A549 (cell line): ENCODE data around the gene LRRC8E. TPM values are rescaled to one million over a fixed set of nuclear protein-coding genes. Genes with fewer than 3 reads are reported as not detected.

Experiments
- ATAC-seq, 2 experiments: fragments of 200-7000 bp in 1 of 2; fragments of >200 bp in 1 of 2; cut with Nextera tagmentation in 1 of 2; cut with Tn5 transposase in 1 of 2; 3 replicates each; pipeline versions ENCODE4 v1.8.0 to v1.9.1; 2018 to 2020; ENCODE audit warnings: mild to moderate bottlenecking in 1 of 2, moderate library complexity in 1 of 2
- CTCF ChIA-PET: fragments of 300-600 bp; sonication (Branson Sonifier 250); formaldehyde crosslinking; extraction: SDS; loops from one replicate; lab custom pipeline; 2021; ENCODE audit warnings: antibody characterized with exemption, inconsistent platforms; lab: Yijun Ruan, JAX
- POLR2A ChIA-PET: fragments of 350-600 bp; formaldehyde crosslinking; extraction: SDS; loops from one replicate; lab custom pipeline; 2021; ENCODE audit warnings: antibody characterized with exemption, inconsistent platforms; lab: Yijun Ruan, JAX
- DNase-seq, 2 experiments: peaks; one replicate each; pipeline versions ENCODE4 v3.0.0 to v3.0.0-alpha.2; 2011 to 2016; ENCODE audit warnings: low read depth in 1 of 2, low spot score in 1 of 2
- FAIRE-seq: peaks from 2 replicates; lab custom pipeline; 2011; peaks lifted over from hg19 to GRCh38; lab: Jason Lieb, UNC
- H3K27ac ChIP-seq, 2 experiments: fragments of >200 bp; sonication (Bioruptor Twin); formaldehyde crosslinking; 3 replicates each; pipeline ENCODE4 v1.5.1; 2016 to 2017
- H3K4me1 ChIP-seq: fragments of >200 bp; sonication (Bioruptor Twin); formaldehyde crosslinking; 3 replicates; pipeline ENCODE4 v1.6.1; 2016
- H3K4me2 ChIP-seq: fragments of >200 bp; sonication (Bioruptor Twin); formaldehyde crosslinking; 3 replicates; pipeline ENCODE4 v1.6.1; 2016
- H3K4me3 ChIP-seq: fragments of >200 bp; sonication (Bioruptor Twin); formaldehyde crosslinking; 3 replicates; pipeline ENCODE4 v1.5.1; 2016
- H3K9me3 ChIP-seq: fragments of >200 bp; sonication (Bioruptor Twin); formaldehyde crosslinking; 3 replicates; pipeline ENCODE4 v1.6.1; 2016
- BHLHE40 ChIP-seq: IDR thresholded peaks from 2 replicates; pipeline ENCODE4 v1.6.1; 2012; ENCODE audit warnings: low read depth, low read length, inconsistent platforms
- CEBPB ChIP-seq, 2 experiments: fragments of >200 bp in 1 of 2; sonication (Bioruptor Twin) in 1 of 2; formaldehyde crosslinking in 1 of 2; IDR thresholded peaks; 2 replicates each; pipeline ENCODE4 v1.6.1; 2012 to 2016
- EHMT2 ChIP-seq: fragments of 200-600 bp; sonication (generic); IDR thresholded peaks from 2 replicates; pipeline ENCODE4 v1.6.1; 2016; ENCODE audit warnings: antibody characterized with exemption, low read depth, mild to moderate bottlenecking, moderate library complexity
- FOSL2 ChIP-seq, 2 experiments: fragments of 450-650 bp in 1 of 2; fragments of >200 bp in 1 of 2; sonication (Bioruptor Twin) in 1 of 2; formaldehyde crosslinking; IDR thresholded peaks; 2 replicates each; pipeline versions ENCODE4 v1.5.0 to v1.6.1; 2016 to 2020; ENCODE audit warnings: mild to moderate bottlenecking in 1 of 2, moderate library complexity in 1 of 2
- FOXS1 ChIP-seq: fragments of 250-450 bp; sonication (Bioruptor Pico); IDR thresholded peaks from 2 replicates; pipeline ENCODE4 v1.5.0; 2020; ENCODE audit warnings: mild to moderate bottlenecking, moderate library complexity
- HMGXB4 ChIP-seq: fragments of 250-450 bp; sonication (Bioruptor Pico); IDR thresholded peaks from 2 replicates; pipeline ENCODE4 v1.5.0; 2021; ENCODE audit warnings: mild to moderate bottlenecking, moderate library complexity, borderline replicate concordance
- HOXB13 ChIP-seq: fragments of 250-450 bp; sonication (Bioruptor Pico); IDR thresholded peaks from 2 replicates; pipeline ENCODE4 v1.5.0; 2020; ENCODE audit warnings: low read depth, mild to moderate bottlenecking, moderate library complexity
- JUN ChIP-seq, 2 experiments: fragments of >200 bp; sonication (Bioruptor Twin); formaldehyde crosslinking; IDR thresholded peaks; 2 replicates in 1 of 2; 3 replicates in 1 of 2; pipeline ENCODE4 v1.6.1; 2016 to 2017
- KDM1A ChIP-seq: fragments of 200-600 bp; sonication (generic); IDR thresholded peaks from 2 replicates; pipeline ENCODE4 v1.6.1; 2016; ENCODE audit warnings: low read depth, mild to moderate bottlenecking
- KDM5A ChIP-seq: fragments of 200-600 bp; sonication (generic); IDR thresholded peaks from 2 replicates; pipeline ENCODE4 v1.6.1; 2016; ENCODE audit warnings: antibody characterized with exemption, mild to moderate bottlenecking
- MAZ ChIP-seq: fragments of 150-350 bp; IDR thresholded peaks from 2 replicates; pipeline ENCODE4 v1.6.1; 2014; ENCODE audit warnings: antibody characterized with exemption, low read depth, low read length, borderline replicate concordance
- MYC ChIP-seq: IDR thresholded peaks from 2 replicates; pipeline ENCODE4 v1.6.1; 2012; ENCODE audit warnings: mild to moderate bottlenecking, inconsistent platforms, low read length, improper control_type of control experiment, borderline replicate concordance
- NFE2L2 ChIP-seq: fragments of 150-350 bp; conservative IDR thresholded peaks from 2 replicates; pipeline ENCODE4 v1.6.1; 2014; ENCODE audit warnings: low read length
- RAD21 ChIP-seq, 2 experiments: fragments of >200 bp in 1 of 2; sonication (Bioruptor Twin) in 1 of 2; formaldehyde crosslinking in 1 of 2; IDR thresholded peaks in 1 of 2; conservative IDR thresholded peaks in 1 of 2; 2 replicates in 1 of 2; 3 replicates in 1 of 2; pipeline ENCODE4 v1.6.1; 2012 to 2018; ENCODE audit warnings: inconsistent platforms in 1 of 2
- RARB ChIP-seq: fragments of 250-450 bp; sonication (Bioruptor Pico); IDR thresholded peaks from 2 replicates; pipeline ENCODE4 v1.8.0; 2021; ENCODE audit warnings: mild to moderate bottlenecking, moderate library complexity
- RFX5 ChIP-seq: fragments of 450-650 bp; IDR thresholded peaks from 2 replicates; pipeline ENCODE4 v1.7.1; 2014; ENCODE audit warnings: antibody characterized with exemption, mild to moderate bottlenecking, moderate library complexity
- SMC3 ChIP-seq: fragments of >200 bp; sonication (Bioruptor Twin); formaldehyde crosslinking; IDR thresholded peaks from 3 replicates; pipeline ENCODE4 v1.6.1; 2018; ENCODE audit warnings: inconsistent platforms
- TFCP2L1 ChIP-seq: fragments of 250-450 bp; sonication (Bioruptor Pico); IDR thresholded peaks from 2 replicates; pipeline ENCODE4 v1.5.0; 2021; ENCODE audit warnings: mild to moderate bottlenecking
- TP53 ChIP-seq: fragments of 250-450 bp; sonication (Bioruptor Pico); IDR thresholded peaks from 2 replicates; pipeline ENCODE4 v1.5.0; 2021; ENCODE audit warnings: mild to moderate bottlenecking, moderate library complexity
- USF2 ChIP-seq: fragments of 450-650 bp; IDR thresholded peaks from 2 replicates; pipeline ENCODE4 v1.6.1; 2014; ENCODE audit warnings: antibody characterized with exemption
- ZC3H11A ChIP-seq: fragments of 450-650 bp; IDR thresholded peaks from 2 replicates; pipeline ENCODE4 v1.6.1; 2014; ENCODE audit warnings: antibody characterized with exemption, mild to moderate bottlenecking
- ZNF302 ChIP-seq: fragments of 250-450 bp; sonication (Bioruptor Pico); IDR thresholded peaks from 2 replicates; pipeline ENCODE4 v1.9.0; 2021; ENCODE audit warnings: inconsistent platforms, mild to moderate bottlenecking, moderate library complexity
- WGBS: methylation state at CpG from one replicate; pipeline ENCODE4 v1.1.6; 2017; ENCODE audit errors: missing lambda C conversion rate; 5-methylcytosine and 5-hydroxymethylcytosine counted together
- polyA plus RNA-seq, 4 experiments: library from polyadenylated mRNA; depleted of rRNA in 3 of 4; stranded (reverse); fragments of >200 nt; fragmentation: RNase III in 1 of 4; extraction: RNeasy Plus Mini Kit Qiagen cat#74134 plus additional on column Dnase treatment in 1 of 4; gene quantifications; 2 replicates in 3 of 4; 3 replicates in 1 of 4; pipeline ENCODE4 v1.2.3, GENCODE V29; 2011 to 2017
- TF ChIP-seq, protein P1 (sequence below): fragments of >200 bp; sonication (Bioruptor Twin); formaldehyde crosslinking; IDR thresholded peaks from 3 replicates; pipeline ENCODE4 v1.6.1; 2016

LRRC8E gene
- polyA plus RNA-seq, 2 of the 4 experiments (the other 2 are of a cell fraction): 4.0 to 4.4 TPM

DNA sequence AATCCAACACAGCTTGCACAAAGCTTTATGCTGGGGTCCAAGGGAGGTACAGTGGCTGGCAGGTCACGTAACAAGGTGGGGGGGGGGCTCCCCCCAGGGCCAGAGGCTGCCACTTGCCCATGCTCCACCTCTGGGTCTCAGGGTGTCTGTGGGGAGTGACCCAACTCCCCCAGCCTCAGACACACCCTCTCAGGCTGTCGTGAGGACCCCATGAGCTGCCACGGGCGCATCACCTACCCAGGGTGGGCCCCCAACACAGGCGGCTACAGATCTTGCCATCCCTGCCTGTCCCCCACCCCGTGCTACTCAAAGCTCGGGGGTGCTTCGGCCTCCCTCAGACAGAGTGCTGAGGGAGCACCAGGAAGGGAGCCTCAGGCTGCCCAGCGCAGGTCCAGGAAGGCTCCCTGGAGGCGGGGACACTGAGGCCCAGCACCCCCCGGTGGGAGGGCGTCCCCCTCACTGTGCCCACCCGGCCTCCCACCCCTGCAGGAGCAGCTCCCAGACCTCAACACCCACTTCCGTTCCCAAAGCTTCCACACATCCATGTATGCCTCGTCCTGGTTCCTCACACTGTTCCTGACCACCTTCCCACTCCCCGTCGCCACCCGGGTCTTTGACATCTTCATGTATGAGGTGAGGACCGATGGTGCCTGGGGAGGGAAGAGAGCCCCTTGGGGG is 37.2 kb upstream of the LRRC8E start:
- no peak for TF ChIP-seq FOSL2 (IDR thresholded peaks at IDR 0.05)
- no peak for TF ChIP-seq FOSL2 (CRISPR knock-in tag; IDR thresholded peaks at IDR 0.05)
- no peak for TF ChIP-seq TFCP2L1 (CRISPR knock-in tag)
- TF ChIP-seq SMC3: no peak
- TF ChIP-seq JUN (IDR thresholded peaks at IDR 0.05): no peak
- TF ChIP-seq BHLHE40: no peak
- no peak for TF ChIP-seq KDM5A
- TF ChIP-seq TP53 (CRISPR knock-in tag): no peak
- TF ChIP-seq KDM1A: no peak
- TF ChIP-seq, protein P1, sequence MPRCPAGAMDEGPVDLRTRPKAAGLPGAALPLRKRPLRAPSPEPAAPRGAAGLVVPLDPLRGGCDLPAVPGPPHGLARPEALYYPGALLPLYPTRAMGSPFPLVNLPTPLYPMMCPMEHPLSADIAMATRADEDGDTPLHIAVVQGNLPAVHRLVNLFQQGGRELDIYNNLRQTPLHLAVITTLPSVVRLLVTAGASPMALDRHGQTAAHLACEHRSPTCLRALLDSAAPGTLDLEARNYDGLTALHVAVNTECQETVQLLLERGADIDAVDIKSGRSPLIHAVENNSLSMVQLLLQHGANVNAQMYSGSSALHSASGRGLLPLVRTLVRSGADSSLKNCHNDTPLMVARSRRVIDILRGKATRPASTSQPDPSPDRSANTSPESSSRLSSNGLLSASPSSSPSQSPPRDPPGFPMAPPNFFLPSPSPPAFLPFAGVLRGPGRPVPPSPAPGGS: no peak
- no peak for TF ChIP-seq EHMT2
- TF ChIP-seq RARB (CRISPR knock-in tag): no peak
- TF ChIP-seq MYC: no peak
- no peak for TF ChIP-seq RAD21 (conservative IDR thresholded peaks at IDR 0.05 in 1 of 2, IDR thresholded peaks at IDR 0.05 in 1 of 2)
- no peak for TF ChIP-seq NFE2L2
- TF ChIP-seq FOXS1 (CRISPR knock-in tag): no peak
- TF ChIP-seq USF2: no peak
- TF ChIP-seq HMGXB4 (CRISPR knock-in tag): no peak
- DNase-seq (no peak), ATAC-seq (no peak), FAIRE-seq (no peak)
- no peak overlapping the region for H3K4me3 ChIP-seq
- no peak overlapping the region for H3K4me2 ChIP-seq
- ChIA-PET CTCF (interaction anchor here (0.7 to 3.7 kb wide), 5 partner anchors 10 to 71 kb away, joined by 3 to 23 read pairs (median 10); partner anchors contain the start of genes EVI5L and MAP2K7), POLR2A (no interaction called here)
- H3K9me3 ChIP-seq: no peaks in the 10 kb centered on the region
- H3K4me1 ChIP-seq: peaks cover 3% of the 10 kb centered on the region; the same call in 1 of the 3 replicates
- H3K27ac ChIP-seq: no peak overlapping the region
- WGBS: 69% methylated on average over 6 of the region's 19 CpGs

DNA sequence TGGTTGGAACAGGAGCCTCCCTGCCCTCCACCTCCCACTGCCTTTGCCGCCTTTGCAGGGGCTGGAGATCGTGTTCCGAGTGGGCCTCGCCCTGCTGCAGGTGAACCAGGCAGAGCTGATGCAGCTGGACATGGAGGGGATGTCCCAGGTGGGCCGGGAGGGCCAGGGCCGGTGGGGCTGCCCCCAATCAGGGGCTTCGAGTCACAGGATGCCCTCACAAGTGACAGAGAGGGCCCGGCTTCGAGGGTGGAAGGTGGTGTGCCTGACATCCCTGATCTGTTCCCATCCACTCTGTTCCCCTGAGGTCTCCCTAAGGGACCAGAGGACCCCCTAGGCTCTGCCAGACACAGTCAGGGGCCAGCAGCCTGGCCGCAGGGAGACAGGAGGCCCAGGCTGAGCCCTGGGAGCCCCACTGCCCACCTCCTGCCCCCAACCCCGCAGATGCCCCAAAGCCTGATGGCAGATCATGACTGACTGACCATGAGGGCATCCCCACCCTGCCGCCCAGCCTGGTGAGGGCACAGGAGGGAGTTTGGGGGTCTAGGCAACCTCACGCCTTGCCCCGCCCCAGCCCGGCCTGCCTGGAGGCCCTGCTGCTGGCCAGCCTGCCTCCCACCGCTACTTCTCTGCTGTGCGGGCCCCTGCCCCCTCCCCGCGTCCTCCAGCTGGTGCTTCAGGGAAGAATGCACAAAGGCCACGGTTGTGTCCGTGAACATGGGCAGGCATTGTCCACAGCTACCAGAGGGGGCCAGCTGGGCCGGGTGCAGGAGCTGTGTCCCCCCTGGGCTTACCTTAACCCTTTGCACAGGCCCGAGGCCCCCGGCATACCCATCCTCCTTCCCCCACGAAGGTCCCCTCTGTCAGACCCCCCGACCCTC is 36.4 kb upstream of the LRRC8E start:
- CTCF ChIA-PET: interaction anchor here (0.8 to 3.7 kb wide), 17 partner anchors 8 to 92 kb away, joined by 3 to 23 read pairs (median 9); partner anchors contain the start of genes EVI5L, MAP2K7, SNAPC2 and TIMM44
- no peak overlapping the region for H3K27ac ChIP-seq
- no peak overlapping the region for H3K4me3 ChIP-seq
- 60% methylated on average over 19 of the region's 26 CpGs for WGBS
- POLR2A ChIA-PET: interaction anchor here (1.5 kb wide), 1 partner anchor 17 kb away, joined by 5 read pairs; no protein-coding TSS in a partner anchor
- no peaks in the 10 kb centered on the region for H3K9me3 ChIP-seq
- ATAC-seq (no peak), FAIRE-seq (no peak), DNase-seq (no peak)
- no peak overlapping the region for H3K4me2 ChIP-seq
- H3K4me1 ChIP-seq: peaks cover 3% of the 10 kb centered on the region; the same call in 1 of the 3 replicates
- TF ChIP-seq MAZ: no peak
- TF ChIP-seq HOXB13 (CRISPR knock-in tag): no peak
- no peak for TF ChIP-seq ZC3H11A
- TF ChIP-seq CEBPB (IDR thresholded peaks at IDR 0.05): no peak
- TF ChIP-seq RFX5: no peak
- no peak for TF ChIP-seq ZNF302 (CRISPR knock-in tag)
